Loucy (cell line): ENCODE data around the gene PHACTR1.

ENCODE experiments used
- CTCF ChIP-seq: fragments of 200-600 bp; sonication (generic); conservative IDR thresholded peaks from 2 replicates; pipeline ENCODE4 v1.5.1; 2014; ENCODE audit warnings: mild to moderate bottlenecking, antibody characterized with exemption, low read length
- EZH2phosphoT487 ChIP-seq: fragments of 200-600 bp; IDR thresholded peaks from 2 replicates; pipeline ENCODE4 v1.6.1; 2018; ENCODE audit warnings: antibody characterized with exemption, mild to moderate bottlenecking, moderate library complexity, borderline replicate concordance

GRCh38 chr6:13164291-13164690 lies 447.7 kb downstream of the PHACTR1 start:
- no peak for TF ChIP-seq CTCF
- TF ChIP-seq EZH2phosphoT487 = no peak
